ELR (cell line): ENCODE data around the gene MTOR.
A peak's percentile ranks its signal among the peaks of the same experiment; 100 is the strongest.
"Not testable (repeated sequence)": the region's sequence is repeated elsewhere in the genome, so short reads cannot be mapped to it uniquely, and the experiment has no call there.

Experiments
- DNase-seq: peaks from one replicate; pipeline ENCODE4 v3.0.0-alpha.2; 2015; ENCODE audit warnings: low read depth

MTOR gene

GRCh38 chr1:11262171-11263049, at the start of gene MTOR:
Gene MTOR, minus strand, starts transcription at chr1:11262551. Its CDS starts 3,142 bp downstream, at chr1:11259409.
- peak; percentile 100 for DNase-seq

- no peak for DNase-seq
Measured at GRCh38 chr1:11309385-11309784, 47.0 kb upstream of the MTOR start.

GRCh38 chr1:11308699-11309224, 46.4 kb upstream of the MTOR start:
- no peak for DNase-seq

- no peak for DNase-seq
Measured at GRCh38 chr1:11307852-11308251, 45.5 kb upstream of the MTOR start.

GRCh38 chr1:11305516-11305915, 43.2 kb upstream of the MTOR start:
- DNase-seq: not testable (repeated sequence)

- DNase-seq: no peak
Measured at GRCh38 chr1:11302366-11302765, 40.0 kb upstream of the MTOR start.

- no peak for DNase-seq
Measured at GRCh38 chr1:11301601-11302000, 39.2 kb upstream of the MTOR start.

GRCh38 chr1:11299225-11299574, 36.8 kb upstream of the MTOR start:
- DNase-seq: no peak

GRCh38 chr1:11298390-11299224, 36.3 kb upstream of the MTOR start:
- no peak for DNase-seq

GRCh38 chr1:11297774-11298173, 35.4 kb upstream of the MTOR start:
- not testable (repeated sequence) for DNase-seq

- no peak for DNase-seq
Measured at GRCh38 chr1:11295905-11296304, 33.6 kb upstream of the MTOR start.

GRCh38 chr1:11294951-11295350, 32.6 kb upstream of the MTOR start:
- DNase-seq: no peak

GRCh38 chr1:11293856-11294255, 31.5 kb upstream of the MTOR start:
- DNase-seq: no peak

GRCh38 chr1:11291049-11291448, 28.7 kb upstream of the MTOR start:
- no peak for DNase-seq

GRCh38 chr1:11289064-11289463, 26.7 kb upstream of the MTOR start:
- DNase-seq: no peak

GRCh38 chr1:11286735-11287410, 24.5 kb upstream of the MTOR start:
- no peak for DNase-seq

- no peak for DNase-seq
Measured at GRCh38 chr1:11285883-11286734, 23.8 kb upstream of the MTOR start.

- no peak for DNase-seq
Measured at GRCh38 chr1:11284784-11285183, 22.4 kb upstream of the MTOR start.

GRCh38 chr1:11283151-11283550, 20.8 kb upstream of the MTOR start:
- no peak for DNase-seq

GRCh38 chr1:11281518-11282331, 19.4 kb upstream of the MTOR start:
- DNase-seq: no peak
